Natural killer cell (primary cell): ENCODE measurements around the gene PAH. TPM values are rescaled to one million over a fixed set of nuclear protein-coding genes. Genes with fewer than 3 reads are reported as not detected.

Experiments
- ATAC-seq, 3 donors: fragments of 150-1000 bp in 2 of 3; fragments of 200-7000 bp in 1 of 3; cut with Tn5 transposase; 1 replicate in 1 of 3; 2 replicates in 2 of 3; pipeline ENCODE4 v1.10.0; 2021; ENCODE audit warnings: mild to moderate bottlenecking in 2 of 3, moderate library complexity in 2 of 3
- DNase-seq, 2 donors: peaks; one replicate each; pipeline versions ENCODE4 v3.0.0 to v3.0.0-alpha.2; 2013 to 2021; ENCODE audit warnings: mixed read lengths in 1 of 2
- H3K27ac ChIP-seq: one replicate; pipeline ENCODE4 v1.5.1; 2013; ENCODE audit warnings: mild to moderate bottlenecking, low read length
- H3K27me3 ChIP-seq: one replicate; pipeline ENCODE4 v1.6.1; 2013; ENCODE audit warnings: low read length; ENCODE audit not compliant: control insufficient read depth, insufficient read depth
- H3K36me3 ChIP-seq: one replicate; pipeline ENCODE4 v1.6.1; 2013; ENCODE audit warnings: low read length; ENCODE audit not compliant: control insufficient read depth, insufficient read depth
- H3K4me1 ChIP-seq: one replicate; pipeline ENCODE4 v1.6.1; 2013; ENCODE audit warnings: low read length; ENCODE audit not compliant: control insufficient read depth, insufficient read depth
- H3K4me3 ChIP-seq: one replicate; pipeline ENCODE4 v1.5.1; 2013; ENCODE audit warnings: low read length
- H3K9me3 ChIP-seq: one replicate; pipeline ENCODE4 v1.6.1; 2013; ENCODE audit warnings: low read length; ENCODE audit not compliant: control insufficient read depth, insufficient read depth
- H3K27ac Mint-ChIP-seq, 2 donors: one replicate each; pipeline ENCODE4 v1.8.0; 2022; ENCODE audit warnings: mild to moderate bottlenecking in 2 of 2, mixed read lengths in 2 of 2, moderate library complexity in 1 of 2
- H3K27me3 Mint-ChIP-seq, 2 donors: one replicate each; pipeline ENCODE4 v1.8.0; 2022; ENCODE audit warnings: low read depth in 2 of 2, mixed read lengths in 2 of 2
- H3K36me3 Mint-ChIP-seq: one replicate; pipeline ENCODE4 v1.8.0; 2022; ENCODE audit warnings: mixed read lengths
- H3K4me1 Mint-ChIP-seq, 2 donors: one replicate each; pipeline ENCODE4 v1.8.0; 2022; ENCODE audit warnings: mixed read lengths in 2 of 2
- H3K4me3 Mint-ChIP-seq: one replicate; pipeline ENCODE4 v1.8.0; 2022; ENCODE audit warnings: mild to moderate bottlenecking, moderate library complexity, mixed read lengths
- H3K9me3 Mint-ChIP-seq, 2 donors: one replicate each; pipeline ENCODE4 v1.8.0; 2022; ENCODE audit warnings: mixed read lengths in 2 of 2
- WGBS: methylation state at CpG from one replicate; pipeline ENCODE4 v1.1.7; 2013; ENCODE audit warnings: missing lambda C conversion rate; ENCODE audit not compliant: insufficient coverage; 5-methylcytosine and 5-hydroxymethylcytosine counted together
- intact Hi-C: fragments of 100-400 bp; cut with micrococcal nuclease; formaldehyde crosslinking; loops from one replicate; pipeline ENCODE4 v1.14.2; 2022
- total RNA-seq, 4 donors: library from RNA; stranded (reverse); fragments of 120-200 nt in 1 of 4; gene quantifications; one replicate each; pipeline versions ENCODE4 v1.2.3 to v1.2.4, GENCODE V29; 2013 to 2022
- TF ChIP-seq, protein P1 (sequence below): fragments of 200-600 bp; IDR thresholded peaks from one replicate; pipeline ENCODE4 v1.8.0; 2022; ENCODE audit warnings: antibody characterized with exemption

The PAH gene
- total RNA-seq, 3 donors from 2014 or later (not counting 1 experiment from before 2014, with no cell fraction given): not detected

DNA sequence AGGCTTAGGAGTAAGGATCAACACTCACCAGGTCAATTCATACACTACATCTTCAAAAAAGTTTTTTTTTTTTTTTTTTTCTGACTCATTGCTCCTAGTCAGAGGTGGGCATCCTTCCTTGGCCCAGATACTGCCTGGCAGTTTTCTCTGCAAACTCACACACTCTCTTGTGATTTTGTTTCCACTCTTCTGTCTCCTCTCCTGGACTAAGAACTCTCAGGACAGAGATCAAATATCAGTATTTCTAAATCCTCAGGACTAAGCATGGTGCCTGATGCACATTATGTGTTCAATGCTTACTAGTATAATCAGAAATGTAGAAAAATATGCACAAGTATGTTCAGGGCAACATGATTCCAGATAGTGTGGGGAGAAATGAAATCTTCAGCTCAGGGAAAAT is 10.2 kb upstream of the PAH start:
- H3K4me3 Mint-ChIP-seq: no peak overlapping the region
- DNase-seq: no peak
- H3K36me3 ChIP-seq: no peaks in the 10 kb centered on the region
- TF ChIP-seq, protein P1, sequence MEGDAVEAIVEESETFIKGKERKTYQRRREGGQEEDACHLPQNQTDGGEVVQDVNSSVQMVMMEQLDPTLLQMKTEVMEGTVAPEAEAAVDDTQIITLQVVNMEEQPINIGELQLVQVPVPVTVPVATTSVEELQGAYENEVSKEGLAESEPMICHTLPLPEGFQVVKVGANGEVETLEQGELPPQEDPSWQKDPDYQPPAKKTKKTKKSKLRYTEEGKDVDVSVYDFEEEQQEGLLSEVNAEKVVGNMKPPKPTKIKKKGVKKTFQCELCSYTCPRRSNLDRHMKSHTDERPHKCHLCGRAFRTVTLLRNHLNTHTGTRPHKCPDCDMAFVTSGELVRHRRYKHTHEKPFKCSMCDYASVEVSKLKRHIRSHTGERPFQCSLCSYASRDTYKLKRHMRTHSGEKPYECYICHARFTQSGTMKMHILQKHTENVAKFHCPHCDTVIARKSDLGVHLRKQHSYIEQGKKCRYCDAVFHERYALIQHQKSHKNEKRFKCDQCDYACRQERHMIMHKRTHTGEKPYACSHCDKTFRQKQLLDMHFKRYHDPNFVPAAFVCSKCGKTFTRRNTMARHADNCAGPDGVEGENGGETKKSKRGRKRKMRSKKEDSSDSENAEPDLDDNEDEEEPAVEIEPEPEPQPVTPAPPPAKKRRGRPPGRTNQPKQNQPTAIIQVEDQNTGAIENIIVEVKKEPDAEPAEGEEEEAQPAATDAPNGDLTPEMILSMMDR: no peak
- peaks cover 0 to 3% of the 10 kb centered on the region in 2 donors for H3K9me3 Mint-ChIP-seq
- H3K36me3 Mint-ChIP-seq: no peaks in the 10 kb centered on the region
- H3K4me1 Mint-ChIP-seq: no peaks in the 10 kb centered on the region
- ATAC-seq: no peak
- peaks cover 0 to 4% of the 10 kb centered on the region in 2 donors for H3K27me3 Mint-ChIP-seq
- intact Hi-C loops: no loop called here
- H3K27ac ChIP-seq: no peak overlapping the region
- H3K4me3 ChIP-seq: no peak overlapping the region
- H3K9me3 ChIP-seq: no peaks in the 10 kb centered on the region
- H3K27me3 ChIP-seq: no peaks in the 10 kb centered on the region
- no peaks in the 10 kb centered on the region for H3K4me1 ChIP-seq
- no peak overlapping the region for H3K27ac Mint-ChIP-seq

DNA sequence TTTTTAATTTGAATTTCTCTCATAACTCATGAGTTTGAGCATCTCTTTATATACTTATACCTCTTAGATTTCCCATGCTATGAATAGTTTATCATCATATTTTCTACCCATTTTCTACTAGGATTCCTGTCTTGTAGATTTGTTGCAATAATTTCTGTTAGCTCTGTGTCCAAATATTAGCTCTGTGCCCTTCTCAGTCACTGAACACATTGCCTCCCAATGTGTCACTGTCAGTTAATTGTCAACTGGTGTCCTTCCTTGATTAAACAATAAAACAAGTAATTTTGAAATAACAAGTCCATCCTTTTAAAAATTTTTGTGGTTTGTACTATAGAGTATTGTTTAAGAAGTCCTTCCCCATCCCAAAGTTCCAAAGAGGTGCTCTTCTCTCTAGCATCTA is 4.2 kb upstream of the PAH start:
- Mint-ChIP-seq H3K4me1 (no peaks in the 10 kb centered on the region), H3K36me3 (no peaks in the 10 kb centered on the region), H3K9me3 (no peaks in the 10 kb centered on the region), H3K4me3 (no peak overlapping the region), H3K27ac (no peak overlapping the region), H3K27me3 (peaks cover 4 to 5% of the 10 kb centered on the region in 2 donors)
- TF ChIP-seq, protein P1: no peak
- ATAC-seq (no peak), DNase-seq (no peak)
- H3K4me1 ChIP-seq: peaks cover 9% of the 10 kb centered on the region
- H3K36me3 ChIP-seq: no peaks in the 10 kb centered on the region
- H3K27me3 ChIP-seq: peaks cover 2% of the 10 kb centered on the region
- intact Hi-C loops: no loop called here
- H3K9me3 ChIP-seq: no peaks in the 10 kb centered on the region
- H3K4me3 ChIP-seq: no peak overlapping the region
- no peak overlapping the region for H3K27ac ChIP-seq

DNA sequence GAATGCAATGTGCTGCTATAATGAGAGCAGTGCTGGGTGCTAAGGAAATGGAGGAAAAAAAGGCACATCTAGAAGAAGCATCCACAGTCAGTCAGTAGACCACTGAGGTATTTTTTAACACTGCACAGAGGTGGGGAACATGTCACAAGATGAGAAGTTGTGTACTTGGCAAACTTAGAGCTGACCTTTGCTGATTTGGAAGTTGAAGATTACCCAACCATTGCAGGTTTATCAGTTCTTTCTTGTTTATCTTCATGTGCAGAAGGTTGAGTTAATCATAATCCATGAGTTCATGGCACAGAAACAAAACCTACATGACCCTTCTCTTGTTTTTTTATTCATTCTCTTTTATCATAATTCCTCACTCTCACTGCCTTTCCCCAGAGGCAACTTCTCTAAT is 3.2 kb upstream of the PAH start:
- Histone ChIP-seq H3K9me3 (no peaks in the 10 kb centered on the region), H3K27me3 (peaks cover 2% of the 10 kb centered on the region), H3K4me1 (peaks cover 9% of the 10 kb centered on the region), H3K4me3 (no peak overlapping the region), H3K27ac (no peak overlapping the region), H3K36me3 (no peaks in the 10 kb centered on the region)
- Mint-ChIP-seq H3K36me3 (no peaks in the 10 kb centered on the region), H3K27me3 (peaks cover 3 to 7% of the 10 kb centered on the region in 2 donors), H3K27ac (no peak overlapping the region), H3K4me1 (no peaks in the 10 kb centered on the region), H3K9me3 (no peaks in the 10 kb centered on the region), H3K4me3 (no peak overlapping the region)
- TF ChIP-seq, protein P1: no peak
- intact Hi-C loops: no loop called here
- DNase-seq (no peak), ATAC-seq (no peak)

DNA sequence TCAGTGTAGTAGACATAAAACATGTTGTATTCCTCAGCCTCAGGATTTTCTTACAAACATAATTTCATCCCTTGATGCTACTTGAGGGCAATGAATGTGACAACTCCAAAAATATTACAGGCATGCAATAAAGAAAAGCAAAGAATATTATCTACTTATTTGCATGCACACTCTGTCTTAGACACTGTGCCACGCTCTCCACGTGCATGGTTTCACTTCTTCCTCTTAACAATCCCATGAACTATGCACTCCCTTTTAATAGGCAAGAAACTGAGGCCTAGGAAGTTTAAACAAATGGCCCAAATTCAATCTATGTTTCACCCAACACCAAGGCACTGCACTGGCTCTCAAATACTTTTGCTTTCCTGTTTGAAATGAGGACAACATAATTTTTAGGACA is 1.8 kb upstream of the PAH start:
- no peak overlapping the region for H3K4me3 Mint-ChIP-seq
- 78% methylated on average over 2 of the region's 2 CpGs for WGBS
- Histone ChIP-seq H3K36me3 (no peaks in the 10 kb centered on the region), H3K9me3 (no peaks in the 10 kb centered on the region), H3K4me3 (no peak overlapping the region), H3K4me1 (peaks cover 9% of the 10 kb centered on the region), H3K27me3 (peaks cover 6% of the 10 kb centered on the region), H3K27ac (no peak overlapping the region)
- intact Hi-C loops: no loop called here
- H3K27me3 Mint-ChIP-seq: peaks cover 5 to 7% of the 10 kb centered on the region in 2 donors
- TF ChIP-seq, protein P1: no peak
- no peak for ATAC-seq
- no peak for DNase-seq
- H3K9me3 Mint-ChIP-seq: peaks cover 0 to 3% of the 10 kb centered on the region in 2 donors
- H3K4me1 Mint-ChIP-seq: no peaks in the 10 kb centered on the region
- no peak overlapping the region for H3K27ac Mint-ChIP-seq
- H3K36me3 Mint-ChIP-seq: no peaks in the 10 kb centered on the region
